HL-60/S4 (cell line): ENCODE results near the gene ABCC9.

Experiments
- in situ Hi-C: fragments of 300-500 bp; cut with MboI; formaldehyde crosslinking; loops from 2 replicates; pipeline ENCODE4 v1.14.3; 2022; ENCODE audit warnings: low sequenced_read_pairs

The ABCC9 gene

DNA sequence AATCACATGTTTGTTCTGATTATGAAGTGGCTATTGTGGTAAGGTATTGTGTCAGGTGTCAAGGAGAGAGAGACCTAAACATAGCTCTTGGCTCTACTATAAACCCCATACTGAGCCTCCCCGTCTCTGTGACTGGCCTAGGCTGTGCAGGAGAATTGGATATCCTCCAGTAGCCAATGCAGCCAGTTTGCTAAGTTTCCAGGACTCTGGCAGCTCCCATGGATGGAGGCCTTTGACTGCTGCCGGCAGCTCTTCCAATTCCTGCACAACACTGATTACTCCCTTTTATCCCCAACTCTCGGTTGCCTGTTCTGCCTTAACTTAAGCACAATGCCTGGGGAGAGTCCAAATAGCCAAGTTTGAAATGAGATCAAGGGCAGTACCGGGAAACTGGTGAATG, 59.3 kb downstream of the ABCC9 start:
- in situ Hi-C loops: no loop called here

DNA sequence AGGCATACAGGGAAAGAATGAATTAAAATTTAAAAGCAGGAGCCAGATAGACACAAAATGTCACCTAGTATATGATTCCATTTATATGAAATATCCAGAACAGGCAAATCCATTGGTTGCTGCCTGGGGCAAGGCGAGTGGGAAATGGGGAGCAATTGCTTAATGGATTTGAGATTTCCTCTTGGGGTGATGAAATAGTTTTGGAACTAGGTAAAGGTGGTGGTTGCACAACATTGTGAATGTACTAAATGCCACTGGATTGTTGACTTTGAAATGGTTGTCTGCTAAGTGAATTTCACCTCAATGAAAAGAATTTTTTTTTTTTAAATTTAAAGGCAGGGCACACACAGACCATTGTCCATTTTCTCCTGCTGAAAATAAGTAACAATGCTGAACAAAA, 61.9 kb downstream of the ABCC9 start:
- in situ Hi-C loops: no loop called here

GRCh38 chr12:21877293-21877982, 63.8 kb downstream of the ABCC9 start:
- in situ Hi-C loops: no loop called here

- in situ Hi-C loops: no loop called here
These were observed 75.4 kb downstream of the ABCC9 start for GRCh38 chr12:21865846-21866245.

GRCh38 chr12:21860534-21860933, 80.7 kb downstream of the ABCC9 start:
- in situ Hi-C loops: no loop called here

DNA sequence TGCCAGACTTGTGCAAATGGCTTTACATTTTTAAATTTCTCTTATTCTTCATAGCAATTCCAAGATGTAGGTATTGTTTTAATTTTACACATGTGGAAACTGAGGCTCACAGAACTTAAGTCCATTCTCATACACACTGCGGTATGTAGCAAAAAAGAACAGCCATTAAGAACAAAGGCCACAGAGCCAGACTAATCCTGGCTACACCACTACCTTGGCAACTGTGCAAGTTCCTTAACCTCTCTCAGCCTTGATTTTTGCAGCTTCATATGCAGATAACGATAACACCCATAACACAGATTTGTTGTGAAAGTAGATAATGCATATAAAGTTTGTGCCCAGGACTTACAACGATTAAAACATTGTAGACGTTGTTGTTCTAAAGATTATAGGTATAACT, 81.1 kb downstream of the ABCC9 start:
- in situ Hi-C loops: no loop called here

- in situ Hi-C loops: no loop called here
These were observed 89.0 kb downstream of the ABCC9 start for GRCh38 chr12:21852251-21852650.

- in situ Hi-C loops: no loop called here
These were observed 90.1 kb downstream of the ABCC9 start for GRCh38 chr12:21851151-21851550.

DNA sequence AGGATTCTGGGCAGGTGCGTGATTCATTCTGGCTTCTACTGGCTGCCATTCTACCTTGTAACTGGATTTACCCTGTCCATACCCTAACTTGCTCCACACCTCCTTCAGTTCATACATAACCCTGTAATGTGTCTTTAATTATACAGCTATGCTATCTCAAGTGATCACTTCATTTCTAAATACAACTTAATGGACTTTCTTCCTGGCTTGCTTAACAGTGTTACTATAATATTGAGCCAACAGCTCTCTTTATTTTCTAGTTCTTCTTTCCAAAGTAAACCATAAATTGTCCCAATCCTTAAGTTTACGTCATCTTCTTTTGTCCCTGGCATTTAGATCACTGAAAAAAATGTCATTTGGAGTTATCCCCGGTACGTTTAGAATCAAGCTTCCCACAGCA, 90.8 kb downstream of the ABCC9 start:
- in situ Hi-C loops: no loop called here

DNA sequence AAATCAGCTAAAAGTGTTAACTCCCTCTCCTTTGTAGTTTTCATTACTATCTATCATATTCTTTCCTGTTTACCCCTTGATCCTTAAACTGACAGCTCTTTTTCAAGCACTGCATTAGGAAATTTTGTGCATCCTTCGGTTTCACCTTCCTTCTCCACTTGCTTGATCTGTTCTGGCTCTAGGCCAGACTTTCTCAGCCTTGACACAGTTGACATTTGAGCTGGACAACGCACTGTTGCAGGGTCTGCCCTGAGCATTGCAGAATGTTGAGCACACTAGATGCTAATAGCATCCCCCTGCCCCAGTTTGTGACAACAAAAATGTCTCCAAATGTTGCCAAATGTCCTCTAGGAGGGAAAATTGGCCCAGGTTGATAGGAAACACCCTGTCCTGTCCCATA, 91.3 kb downstream of the ABCC9 start:
- in situ Hi-C loops: no loop called here

GRCh38 chr12:21848192-21848591, 93.0 kb downstream of the ABCC9 start:
- in situ Hi-C loops: no loop called here

- in situ Hi-C loops: no loop called here
These were observed 97.4 kb downstream of the ABCC9 start for GRCh38 chr12:21843795-21844194.

GRCh38 chr12:21839776-21840175, 101.5 kb downstream of the ABCC9 start:
- in situ Hi-C loops: no loop called here

DNA sequence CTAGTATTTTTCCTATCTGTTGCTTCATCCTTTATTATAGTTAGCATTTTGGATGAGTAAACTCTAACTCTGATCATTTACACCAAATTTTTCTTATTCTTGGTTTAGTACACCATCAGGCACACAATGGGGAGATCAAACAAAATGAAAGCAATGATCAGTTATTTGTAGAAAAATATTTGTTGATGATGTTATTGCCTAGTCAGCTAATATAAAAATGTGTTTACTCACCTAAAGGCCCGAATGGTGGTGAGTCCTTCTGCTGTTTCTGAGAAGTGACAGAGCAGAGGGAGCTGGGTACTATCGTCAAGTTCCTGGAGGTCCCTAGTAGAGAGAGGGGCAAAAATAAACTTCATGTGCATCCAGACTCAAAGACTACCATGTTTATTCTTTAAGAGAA, 103.4 kb downstream of the ABCC9 start:
- in situ Hi-C loops: no loop called here

- in situ Hi-C loops: no loop called here
These were observed 109.4 kb downstream of the ABCC9 start for GRCh38 chr12:21831791-21832344.

DNA sequence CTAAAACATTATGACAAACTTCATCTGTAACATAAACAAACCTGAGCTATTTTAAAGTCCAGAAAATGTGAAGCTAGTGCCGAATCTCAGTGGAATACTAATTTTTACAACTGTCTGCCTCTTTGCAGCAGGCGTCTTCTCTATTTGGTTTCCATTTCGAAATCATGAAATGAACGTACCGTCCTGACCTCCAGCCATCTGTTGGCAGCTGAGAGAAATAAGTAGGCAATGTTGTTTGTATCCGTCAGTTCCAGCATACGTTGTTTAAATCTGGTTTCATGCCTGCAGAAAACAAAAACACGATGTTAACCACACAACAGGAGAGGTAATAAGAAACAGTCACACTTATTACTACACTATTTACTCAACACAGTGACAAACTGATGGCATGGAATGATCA, 112.4 kb downstream of the ABCC9 start:
- in situ Hi-C loops: no loop called here

DNA sequence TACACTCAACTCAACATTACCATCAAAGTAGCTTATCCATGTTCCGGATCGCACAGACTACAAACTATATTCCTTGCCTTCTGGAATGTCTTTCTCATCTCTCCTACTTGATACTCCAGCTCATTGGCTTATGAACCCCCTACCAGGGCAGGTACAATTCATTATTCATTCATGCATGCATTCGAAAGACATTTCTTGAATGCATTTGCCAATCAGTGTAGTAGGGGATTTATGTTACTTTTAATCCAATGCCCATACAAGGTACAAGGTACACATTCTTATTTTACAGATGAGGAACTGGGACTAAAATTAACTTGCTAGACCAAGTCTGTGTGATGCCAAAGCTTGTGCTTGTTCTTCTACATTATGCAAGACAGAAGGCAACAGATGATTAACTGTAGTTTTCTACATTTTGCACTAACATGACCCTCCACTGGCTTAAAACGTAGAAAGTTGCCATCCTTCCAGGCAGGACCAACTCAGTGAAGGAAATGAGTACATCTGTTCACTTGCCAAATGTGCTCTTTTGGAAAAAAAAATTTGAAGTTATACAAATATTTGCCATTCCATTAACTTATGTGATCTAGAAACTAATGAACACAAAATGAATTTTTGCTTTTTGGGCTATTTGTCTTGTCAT, 113.0 kb downstream of the ABCC9 start:
- in situ Hi-C loops: no loop called here

GRCh38 chr12:21827083-21827482, 114.1 kb downstream of the ABCC9 start:
- in situ Hi-C loops: no loop called here

- in situ Hi-C loops: no loop called here
These were observed 114.7 kb downstream of the ABCC9 start for GRCh38 chr12:21826618-21826910.

DNA sequence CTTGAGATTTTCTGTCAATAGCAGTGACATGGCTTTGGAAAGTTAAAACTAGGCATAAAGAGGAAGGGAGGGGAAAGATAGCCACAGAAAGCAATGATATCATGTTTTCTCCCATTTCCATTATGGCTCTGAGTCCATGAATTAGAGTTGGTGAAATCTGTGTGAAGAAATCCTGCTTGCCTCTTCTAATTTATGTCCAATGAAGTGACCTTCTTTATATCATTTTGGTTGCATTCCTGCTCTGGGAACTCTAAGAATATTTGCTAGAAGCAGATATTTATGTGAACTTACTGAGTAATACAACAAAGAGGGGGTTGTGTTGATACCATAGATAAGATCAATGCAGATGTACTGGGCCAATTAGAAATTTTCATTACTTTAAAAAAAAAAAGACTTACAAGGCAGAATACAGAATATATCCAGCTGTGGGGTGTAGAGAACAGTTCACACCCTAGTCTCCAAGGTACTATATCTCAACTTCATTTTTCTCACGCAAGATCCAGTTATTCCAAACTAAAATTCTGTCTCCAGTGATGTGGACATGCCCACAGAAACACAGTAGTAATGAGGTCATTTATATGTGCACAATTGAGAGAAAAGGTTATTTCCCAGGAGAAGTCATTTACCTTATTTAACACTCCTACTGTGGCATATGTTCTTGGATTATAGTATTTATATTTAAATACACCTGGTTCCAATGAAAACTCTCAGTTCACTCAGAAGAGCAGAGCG, 115.2 kb downstream of the ABCC9 start:
- in situ Hi-C loops: no loop called here

DNA sequence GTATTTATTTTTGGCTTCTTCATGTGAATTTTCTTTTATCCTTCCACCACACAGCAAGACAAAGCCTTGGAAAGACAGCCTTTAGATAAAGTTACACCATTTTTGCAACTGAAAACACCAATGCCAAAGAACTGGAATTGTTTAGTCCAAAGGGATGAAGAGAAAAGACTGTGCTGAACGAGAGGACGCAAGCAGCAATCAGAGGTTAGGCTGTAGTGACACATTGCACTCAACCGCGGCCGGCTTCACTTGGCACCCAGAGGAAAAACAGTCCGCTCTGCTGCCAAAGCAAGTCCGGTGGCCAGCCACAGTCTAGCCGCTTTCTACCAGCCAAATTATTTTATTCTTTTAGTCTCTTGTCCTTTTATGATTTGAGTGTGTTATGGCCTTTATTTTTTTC, 117.6 kb downstream of the ABCC9 start:
- in situ Hi-C loops: no loop called here

- in situ Hi-C loops: no loop called here
These were observed 121.5 kb downstream of the ABCC9 start for GRCh38 chr12:21819678-21820077.
